NCI-H526 (cell line): ENCODE data around the gene ZNF592.
A peak's percentile ranks its signal among the peaks of the same experiment; 100 is the strongest.
"Not testable (repeated sequence)": the region's sequence is repeated elsewhere in the genome, so short reads cannot be mapped to it uniquely, and the experiment has no call there.

Experiments used
- DNase-seq, 2 experiments: peaks; one replicate each; lab custom pipeline; 2025; lab: John Stamatoyannopoulos, UW

ZNF592 gene

GRCh38 chr15:84748274-84749110 lies at the start of gene ZNF592:
ZNF592 (plus strand) TSS chr15:84748592; CDS start chr15:84782676, 34,084 bp downstream.
- peak in 1 of 2 experiments; percentile 87 for DNase-seq

GRCh38 chr15:84699538-84700191 lies 48.7 kb upstream of the ZNF592 start:
- no peak for DNase-seq

GRCh38 chr15:84702961-84703482 lies 45.4 kb upstream of the ZNF592 start:
- no peak for DNase-seq

- no peak for DNase-seq
Observed at GRCh38 chr15:84703808-84704207, 44.6 kb upstream of the ZNF592 start.

- no peak for DNase-seq
Observed at GRCh38 chr15:84714372-84714771, 34.0 kb upstream of the ZNF592 start.

GRCh38 chr15:84714821-84715220 lies 33.6 kb upstream of the ZNF592 start:
- no peak for DNase-seq

GRCh38 chr15:84715441-84716035 lies 32.9 kb upstream of the ZNF592 start:
- peak; percentile 50 to 54 for DNase-seq

GRCh38 chr15:84716036-84716732 lies 32.2 kb upstream of the ZNF592 start, which contains the start of gene SEC11A:
SEC11A (minus strand) TSS chr15:84716139; CDS start chr15:84716075, 64 bp downstream.
- DNase-seq = peak; percentile 89 to 96

GRCh38 chr15:84721371-84721770 lies 27.0 kb upstream of the ZNF592 start:
- no peak for DNase-seq

GRCh38 chr15:84722628-84723027 lies 25.8 kb upstream of the ZNF592 start:
- no peak for DNase-seq

- no peak for DNase-seq
Observed at GRCh38 chr15:84725001-84725491, 23.3 kb upstream of the ZNF592 start.

GRCh38 chr15:84727429-84727828 lies 21.0 kb upstream of the ZNF592 start:
- no peak for DNase-seq

GRCh38 chr15:84731774-84732173 lies 16.6 kb upstream of the ZNF592 start:
- no peak for DNase-seq

GRCh38 chr15:84734794-84735479 lies 13.5 kb upstream of the ZNF592 start:
- DNase-seq = peak; percentile 56 to 72

GRCh38 chr15:84735480-84736061 lies 12.8 kb upstream of the ZNF592 start:
- not testable (repeated sequence) for DNase-seq

- no peak for DNase-seq
Observed at GRCh38 chr15:84736375-84736774, 12.0 kb upstream of the ZNF592 start.

GRCh38 chr15:84737005-84737404 lies 11.4 kb upstream of the ZNF592 start:
- no peak for DNase-seq

- no peak for DNase-seq
Observed at GRCh38 chr15:84740691-84741090, 7.7 kb upstream of the ZNF592 start.

- no peak for DNase-seq
Observed at GRCh38 chr15:84741121-84741520, 7.3 kb upstream of the ZNF592 start.

GRCh38 chr15:84747416-84748273 lies 747 bp upstream of the ZNF592 start:
- peak; percentile 45 to 87 for DNase-seq
